Measurements from ENCODE around the gene ZNF236.
A peak's percentile ranks its signal among the peaks of the same experiment; 100 is the strongest.

DNA sequence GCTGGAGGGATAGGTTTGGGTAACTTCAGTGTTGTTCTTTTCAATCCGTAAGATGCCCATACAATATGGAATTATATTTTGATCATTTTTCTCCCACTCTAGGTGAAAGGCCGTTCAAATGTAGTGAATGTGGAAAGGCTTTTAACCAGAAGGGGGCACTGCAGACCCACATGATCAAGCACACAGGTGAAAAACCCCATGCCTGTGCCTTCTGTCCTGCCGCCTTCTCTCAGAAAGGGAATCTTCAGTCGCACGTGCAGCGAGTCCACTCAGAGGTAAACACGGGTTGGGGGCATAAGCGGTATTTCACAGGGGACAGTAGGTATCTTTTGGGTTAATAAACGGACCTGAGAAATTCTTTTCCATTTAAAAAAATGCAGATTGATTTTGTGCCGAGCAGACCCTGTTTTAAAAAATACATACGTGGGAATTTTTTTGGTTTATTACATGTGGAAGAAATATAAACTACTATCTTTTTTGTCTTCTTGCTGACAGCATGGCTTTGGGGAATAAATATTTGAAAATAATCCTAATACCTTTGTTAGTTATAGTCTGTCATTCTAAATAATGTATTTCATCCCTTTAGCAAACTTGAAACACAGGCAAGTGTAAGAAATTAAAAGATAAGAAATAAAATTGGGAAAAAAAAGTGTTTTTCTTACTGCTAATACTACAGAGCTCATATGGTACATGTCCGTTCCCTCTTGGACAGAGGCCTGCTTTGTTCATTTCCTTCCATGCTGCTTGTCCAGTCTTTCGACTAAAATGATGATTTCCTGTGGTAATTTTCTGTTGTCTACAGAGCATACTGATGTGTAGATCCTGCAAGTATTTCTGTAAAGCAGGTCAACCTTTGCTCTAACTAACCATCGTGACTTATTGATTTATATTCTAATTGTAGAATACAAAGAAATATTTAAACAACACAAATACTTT lies 53.3 kb downstream of the ZNF236 start:
- TF ChIP-seq, protein P1, sequence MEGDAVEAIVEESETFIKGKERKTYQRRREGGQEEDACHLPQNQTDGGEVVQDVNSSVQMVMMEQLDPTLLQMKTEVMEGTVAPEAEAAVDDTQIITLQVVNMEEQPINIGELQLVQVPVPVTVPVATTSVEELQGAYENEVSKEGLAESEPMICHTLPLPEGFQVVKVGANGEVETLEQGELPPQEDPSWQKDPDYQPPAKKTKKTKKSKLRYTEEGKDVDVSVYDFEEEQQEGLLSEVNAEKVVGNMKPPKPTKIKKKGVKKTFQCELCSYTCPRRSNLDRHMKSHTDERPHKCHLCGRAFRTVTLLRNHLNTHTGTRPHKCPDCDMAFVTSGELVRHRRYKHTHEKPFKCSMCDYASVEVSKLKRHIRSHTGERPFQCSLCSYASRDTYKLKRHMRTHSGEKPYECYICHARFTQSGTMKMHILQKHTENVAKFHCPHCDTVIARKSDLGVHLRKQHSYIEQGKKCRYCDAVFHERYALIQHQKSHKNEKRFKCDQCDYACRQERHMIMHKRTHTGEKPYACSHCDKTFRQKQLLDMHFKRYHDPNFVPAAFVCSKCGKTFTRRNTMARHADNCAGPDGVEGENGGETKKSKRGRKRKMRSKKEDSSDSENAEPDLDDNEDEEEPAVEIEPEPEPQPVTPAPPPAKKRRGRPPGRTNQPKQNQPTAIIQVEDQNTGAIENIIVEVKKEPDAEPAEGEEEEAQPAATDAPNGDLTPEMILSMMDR (IDR thresholded peaks at IDR 0.05): peak; percentile 86
- TF ChIP-seq EZH2 (IDR thresholded peaks at IDR 0.05) (no peak), EZH2phosphoT487 (IDR thresholded peaks at IDR 0.05) (no peak)

All from neural progenitor cell (in vitro differentiated cells).